Stomach (tissue), 4 donors: ENCODE results near the gene TMEM255B.

Source experiments
- CTCF ChIP-seq, 7 experiments: fragments of 450-650 bp in 4 of 7; fragments of 200-600 bp in 3 of 7; sonication (generic) in 3 of 7; IDR thresholded peaks; one replicate each; pipeline ENCODE4 v1.5.1; 2016 to 2019; ENCODE audit warnings: antibody characterized with exemption in 7 of 7, control low read depth in 2 of 7, mild to moderate bottlenecking in 1 of 7
- POLR2AphosphoS5 ChIP-seq, 3 donors: sonication (generic); formaldehyde crosslinking; IDR thresholded peaks; one replicate each; pipeline ENCODE4 v1.6.1; 2016; ENCODE audit warnings: antibody characterized with exemption in 3 of 3

- TF ChIP-seq CTCF (IDR thresholded peaks at IDR 0.05), result no peak
- no peak for TF ChIP-seq POLR2AphosphoS5 (IDR thresholded peaks at IDR 0.05)
These were observed 45.1 kb downstream of the TMEM255B start for GRCh38 chr13:113804017-113804702.
